Left renal cortex interstitium (tissue), 4 donors: ENCODE measurements around the gene CNP. TPM values are rescaled to one million over a fixed set of nuclear protein-coding genes. Genes with fewer than 3 reads are reported as not detected.

ENCODE experiments used
- DNase-seq, 4 donors: peaks; one replicate each; pipeline ENCODE4 v3.0.0-alpha.2; 2013; ENCODE audit warnings: low read depth in 4 of 4, low spot score in 2 of 4, missing footprints in 1 of 4
- polyA plus RNA-seq, 4 donors: library from polyadenylated mRNA; unstranded; fragments of 120-200 nt; gene quantifications; one replicate each; pipeline ENCODE4 v1.2.1, GENCODE V29; 2013; ENCODE audit not compliant: insufficient read length in 4 of 4

Gene CNP
- polyA plus RNA-seq, 4 donors: 64.6 to 87.5 (median 73.3) TPM

DNA sequence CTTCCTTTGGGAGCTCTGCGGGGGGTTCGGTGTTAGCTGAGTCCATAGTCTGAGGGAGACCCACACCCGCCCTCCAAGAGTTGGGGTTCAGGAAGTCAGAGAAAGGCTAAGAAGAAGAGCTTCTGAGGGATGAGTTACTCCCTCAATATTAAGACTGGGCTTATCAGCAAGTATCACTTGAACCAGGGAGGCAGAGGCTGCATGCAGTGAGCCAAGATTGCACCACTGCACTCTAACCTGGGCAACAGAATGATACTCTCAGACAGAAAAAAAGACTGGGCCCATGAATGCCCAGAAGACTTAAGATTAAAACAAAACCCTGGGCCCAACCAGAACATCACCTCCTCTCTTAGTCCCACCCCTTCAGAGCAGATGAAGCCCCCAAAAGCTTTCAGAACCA, 59.3 kb downstream of the CNP start:
- DNase-seq: no peak

DNA sequence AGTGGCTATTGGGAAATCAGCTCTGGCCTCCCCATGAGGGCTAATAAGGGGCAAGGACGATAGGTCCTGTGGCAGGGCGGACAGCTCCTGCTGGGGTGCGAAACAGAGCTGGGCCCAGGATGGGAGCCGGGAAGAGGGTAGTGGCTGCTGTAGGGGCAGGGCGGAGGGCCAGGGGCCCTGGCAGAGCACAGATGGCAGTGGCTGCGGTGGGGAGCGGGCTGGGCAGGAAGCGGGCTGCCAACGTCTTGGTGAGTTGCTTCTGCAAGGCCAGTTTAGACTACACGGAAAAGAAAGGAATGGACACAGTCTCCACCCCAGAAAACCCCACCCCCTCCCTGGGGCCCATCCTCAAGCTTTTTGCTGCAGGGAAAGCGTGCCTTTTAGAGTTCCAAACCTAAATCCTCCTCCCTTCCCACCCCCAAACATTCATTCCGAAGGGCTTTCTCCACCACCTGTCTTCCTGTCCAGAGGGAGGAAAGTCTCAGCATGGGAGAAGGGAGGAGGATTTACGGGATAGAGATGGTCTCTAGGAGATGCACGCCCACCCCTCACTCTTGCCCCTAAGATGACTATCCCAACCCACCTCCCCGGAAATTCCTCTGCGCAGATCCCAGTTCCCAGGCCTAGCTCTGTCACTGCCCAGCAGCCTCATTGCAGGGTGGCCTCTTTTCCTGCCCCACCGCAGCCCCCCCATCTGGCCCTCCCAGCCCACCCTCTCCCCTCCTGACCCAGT, 60.4 kb downstream of the CNP start:
- no peak for DNase-seq

Other genes with a start within 250 kb of the CNP start
- 1 to 10 TPM in 3 of 4 donors, under 1 TPM in 1; 0.78 to 1.7 (median 1.4) TPM for gene HAP1, start 232.2 kb upstream of the CNP start, polyA plus RNA-seq
- gene JUP, start 180.1 kb upstream of the CNP start, polyA plus RNA-seq: 100 to 1,000 TPM; 185 to 252 (median 210) TPM
- 10 to 100 TPM; 33.8 to 55.6 (median 46.2) TPM for gene P3H4, start 154.8 kb upstream of the CNP start, polyA plus RNA-seq
- 100 to 1,000 TPM; 132 to 191 (median 162) TPM for gene FKBP10, start 153.8 kb upstream of the CNP start, polyA plus RNA-seq
- 100 to 1,000 TPM in 2 of 4 donors, 10 to 100 TPM in 2; 96.1 to 113 (median 101) TPM for gene NT5C3B, start 130.6 kb upstream of the CNP start, polyA plus RNA-seq
- under 1 TPM in 3 of 4 donors, not detected in 1; 0.16 to 0.58 (median 0.23) TPM for gene KLHL10, start 129.0 kb upstream of the CNP start, polyA plus RNA-seq
- 10 to 100 TPM in 2 of 4 donors, 1 to 10 TPM in 2; 8.3 to 11.4 (median 10.0) TPM for gene KLHL11, start 101.4 kb upstream of the CNP start, polyA plus RNA-seq
- gene ACLY, start 47.8 kb upstream of the CNP start, polyA plus RNA-seq: 10 to 100 TPM; 84.7 to 90.6 (median 86.7) TPM
- 1 to 10 TPM; 6.4 to 8.5 (median 7.5) TPM for gene ODAD4, start 36.2 kb upstream of the CNP start, polyA plus RNA-seq
- gene DNAJC7, start 50.6 kb downstream of the CNP start, polyA plus RNA-seq: 100 to 1,000 TPM; 122 to 167 (median 156) TPM
- gene NKIRAS2, start 53.3 kb downstream of the CNP start, polyA plus RNA-seq: 10 to 100 TPM; 49.4 to 62.2 (median 56.2) TPM
- 1 to 10 TPM; 3.6 to 6.4 (median 4.9) TPM for gene C17orf113, start 83.8 kb downstream of the CNP start, polyA plus RNA-seq
- 10 to 100 TPM in 1 of 4 donors, 1 to 10 TPM in 3; 5.2 to 10.0 (median 6.8) TPM for gene ZNF385C, start 131.7 kb downstream of the CNP start, polyA plus RNA-seq
- gene DHX58, start 145.9 kb downstream of the CNP start, polyA plus RNA-seq: 10 to 100 TPM in 2 of 4 donors, 1 to 10 TPM in 2; 8.9 to 11.2 (median 9.8) TPM
- 10 to 100 TPM; 45.7 to 78.4 (median 61.9) TPM for gene KAT2A, start 154.6 kb downstream of the CNP start, polyA plus RNA-seq
- under 1 TPM; 0.14 to 0.56 (median 0.34) TPM for gene HSPB9, start 156.0 kb downstream of the CNP start, polyA plus RNA-seq
- 100 to 1,000 TPM; 126 to 170 (median 151) TPM for gene RAB5C, start 188.2 kb downstream of the CNP start, polyA plus RNA-seq
- gene KCNH4, start 214.3 kb downstream of the CNP start, polyA plus RNA-seq: under 1 TPM; 0.03 to 0.09 (median 0.06) TPM
- under 1 TPM in 1 of 4 donors, not detected in 3; 0.41 TPM for gene HCRT, start 218.7 kb downstream of the CNP start, polyA plus RNA-seq
- gene GHDC, start 227.7 kb downstream of the CNP start, polyA plus RNA-seq: 10 to 100 TPM; 11.2 to 22.9 (median 19.7) TPM